C4-2B (cell line): ENCODE results near the gene PDCD11.

Source experiments
- H3K27ac ChIP-seq: fragments of 450-650 bp; 2 replicates; pipeline ENCODE4 v1.5.1; 2017
- CTCF ChIP-seq: fragments of 450-650 bp; conservative IDR thresholded peaks from 2 replicates; pipeline ENCODE4 v1.5.1; 2017; ENCODE audit warnings: mild to moderate bottlenecking
- ZFX ChIP-seq: fragments of 450-650 bp; IDR thresholded peaks from 2 replicates; pipeline ENCODE4 v1.6.1; 2017

PDCD11 gene

GRCh38 chr10:103469201-103469600 lies 72.8 kb downstream of the PDCD11 start:
- TF ChIP-seq CTCF (no peak), ZFX (no peak)
- no peak overlapping the region for H3K27ac ChIP-seq

GRCh38 chr10:103470761-103471653 lies 74.6 kb downstream of the PDCD11 start:
- TF ChIP-seq ZFX: no peak
- TF ChIP-seq CTCF: no peak
- H3K27ac ChIP-seq: no peak overlapping the region

- H3K27ac ChIP-seq: no peak overlapping the region
- TF ChIP-seq CTCF: no peak
- no peak for TF ChIP-seq ZFX
These were observed 75.6 kb downstream of the PDCD11 start for GRCh38 chr10:103472005-103472404.

GRCh38 chr10:103473261-103473671 lies 76.8 kb downstream of the PDCD11 start:
- no peak overlapping the region for H3K27ac ChIP-seq
- no peak for TF ChIP-seq ZFX
- no peak for TF ChIP-seq CTCF

GRCh38 chr10:103474077-103474476 lies 77.7 kb downstream of the PDCD11 start:
- TF ChIP-seq CTCF: no peak
- no peak for TF ChIP-seq ZFX

GRCh38 chr10:103475437-103475836 lies 79.0 kb downstream of the PDCD11 start:
- H3K27ac ChIP-seq: no peak overlapping the region
- no peak for TF ChIP-seq ZFX
- no peak for TF ChIP-seq CTCF

More at GRCh38 chr10:103474077-103474476, 77.7 kb downstream of the PDCD11 start:
- H3K27ac ChIP-seq: no peak overlapping the region

GRCh38 chr10:103476046-103476768 lies 79.8 kb downstream of the PDCD11 start:
- TF ChIP-seq CTCF (no peak), ZFX (no peak)
- no peak overlapping the region for H3K27ac ChIP-seq
